Vagina (tissue), 2 donors: ENCODE measurements around the gene AGK. TPM values are rescaled to one million over a fixed set of nuclear protein-coding genes. Genes with fewer than 3 reads are reported as not detected.

Experiments used
- DNase-seq, 2 donors: peaks; one replicate each; pipeline ENCODE4 v3.0.0-alpha.2; 2017; ENCODE audit errors: extremely low spot score in 2 of 2
- H3K27ac ChIP-seq: fragments of 200-600 bp; sonication (generic); one replicate; pipeline ENCODE4 v1.5.1; 2019
- H3K27me3 ChIP-seq: fragments of 200-600 bp; sonication (generic); one replicate; pipeline ENCODE4 v1.5.1; 2019
- H3K36me3 ChIP-seq, 2 donors: fragments of 200-600 bp; sonication (generic); one replicate each; pipeline ENCODE4 v1.5.1; 2017 to 2019
- H3K4me1 ChIP-seq: fragments of 200-600 bp; sonication (generic); one replicate; pipeline ENCODE4 v1.5.1; 2019
- H3K4me3 ChIP-seq, 2 donors: fragments of 200-600 bp; sonication (generic); 1 replicate in 1 of 2; 2 replicates in 1 of 2; pipeline ENCODE4 v1.5.1; 2016 to 2019
- H3K9me3 ChIP-seq: fragments of 200-600 bp; sonication (generic); one replicate; pipeline ENCODE4 v1.5.1; 2019
- CTCF ChIP-seq, 3 experiments: fragments of 450-650 bp in 2 of 3; fragments of 200-600 bp in 1 of 3; sonication (generic) in 1 of 3; IDR thresholded peaks; one replicate each; pipeline ENCODE4 v1.5.1; 2017 to 2019; ENCODE audit warnings: antibody characterized with exemption in 3 of 3, mild to moderate bottlenecking in 2 of 3, moderate library complexity in 2 of 3
- POLR2A ChIP-seq, 2 donors: fragments of 450-650 bp; IDR thresholded peaks; one replicate each; pipeline ENCODE4 v1.6.1; 2017; ENCODE audit warnings: antibody characterized with exemption in 2 of 2, mild to moderate bottlenecking in 2 of 2, moderate library complexity in 2 of 2
- POLR2AphosphoS5 ChIP-seq, 2 donors: sonication (generic); formaldehyde crosslinking; IDR thresholded peaks; one replicate each; pipeline ENCODE4 v1.9.0; 2017; ENCODE audit warnings: antibody characterized with exemption in 2 of 2, mild to moderate bottlenecking in 2 of 2, low read depth in 1 of 2; ENCODE audit not compliant: insufficient read depth in 1 of 2
- intact Hi-C: fragments of 100-400 bp; cut with DNase I; formaldehyde crosslinking; loops from one replicate; pipeline ENCODE4 v1.15.1; 2023
- total RNA-seq: library from RNA; depleted of rRNA; stranded (reverse); fragments of >200 nt; gene quantifications from one replicate; pipeline ENCODE4 v1.2.3, GENCODE V29; 2016

The AGK gene
- total RNA-seq, 1 donor from 2014 or later, result 21.1 TPM

- no peak for TF ChIP-seq POLR2A (IDR thresholded peaks at IDR 0.05)
- no peak for TF ChIP-seq CTCF (IDR thresholded peaks at IDR 0.05)
- no peak for TF ChIP-seq POLR2AphosphoS5 (IDR thresholded peaks at IDR 0.05; ENCODE audit: insufficient read depth in 1 of 2, low read depth in 1 of 2)
- H3K4me3 ChIP-seq, result no peak overlapping the region
- DNase-seq, result no peak
- peaks cover 21% of the 10 kb centered on the region for H3K4me1 ChIP-seq
- no peaks in the 10 kb centered on the region for H3K36me3 ChIP-seq
- no peaks in the 10 kb centered on the region for H3K9me3 ChIP-seq
- H3K27me3 ChIP-seq, result no peaks in the 10 kb centered on the region
- intact Hi-C loops, result no loop called here
- no peak overlapping the region for H3K27ac ChIP-seq
Observed at GRCh38 chr7:141704741-141705140, 153.5 kb downstream of the AGK start.

Other genes starting within 250 kb of the AGK start
- gene DENND11, start 150.8 kb downstream of the AGK start, total RNA-seq, result 21.1 TPM
- gene WEE2, start 156.9 kb downstream of the AGK start, total RNA-seq, result not detected
- gene SSBP1, start 186.9 kb downstream of the AGK start, total RNA-seq, result 74.4 TPM
- gene TAS2R3, start 212.7 kb downstream of the AGK start, total RNA-seq, result 1.5 TPM
- 1.5 TPM for gene TAS2R4, start 225.3 kb downstream of the AGK start, total RNA-seq
- 6.1 TPM for gene TAS2R5, start 238.8 kb downstream of the AGK start, total RNA-seq